HG03045 (cell line): ENCODE data around the gene BDH1.
"Not testable (repeated sequence)": the region's sequence is repeated elsewhere in the genome, so short reads cannot be mapped to it uniquely, and the experiment has no call there.

ENCODE experiments used
- ATAC-seq: cut with Tn5 transposase; IDR thresholded peaks from one replicate; pipeline ENCODE4 v1.9.1; 2021; ENCODE audit warnings: mild to moderate bottlenecking, moderate library complexity; ENCODE audit not compliant: unreplicated experiment

The BDH1 gene

DNA sequence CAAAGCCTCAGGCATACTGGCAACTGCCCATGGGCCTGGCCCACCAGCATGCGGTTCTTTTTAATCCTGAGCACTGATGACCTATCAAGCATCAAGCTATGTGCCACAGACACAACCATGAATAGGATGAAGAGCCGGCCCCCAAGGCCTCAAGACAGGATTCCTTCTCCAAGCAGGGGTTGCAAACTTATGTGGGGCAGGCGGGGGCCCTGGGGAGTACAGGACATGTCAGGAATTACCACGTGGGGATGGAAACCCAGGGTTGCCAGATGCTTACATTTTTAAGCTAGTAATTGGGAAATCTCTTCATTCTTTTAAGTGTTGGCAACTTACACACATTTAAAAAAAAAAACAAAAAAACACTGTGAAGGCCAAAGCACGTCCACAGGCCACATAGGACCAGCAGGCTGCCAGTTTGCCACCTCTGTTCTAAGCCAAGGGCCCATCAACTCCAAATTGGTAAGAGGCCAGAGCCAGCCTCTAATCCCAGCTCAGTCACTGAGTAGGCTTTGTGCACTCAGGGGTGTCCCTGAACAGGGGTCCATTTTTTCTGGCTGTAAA is 32.8 kb downstream of the BDH1 start:
- no peak for ATAC-seq

DNA sequence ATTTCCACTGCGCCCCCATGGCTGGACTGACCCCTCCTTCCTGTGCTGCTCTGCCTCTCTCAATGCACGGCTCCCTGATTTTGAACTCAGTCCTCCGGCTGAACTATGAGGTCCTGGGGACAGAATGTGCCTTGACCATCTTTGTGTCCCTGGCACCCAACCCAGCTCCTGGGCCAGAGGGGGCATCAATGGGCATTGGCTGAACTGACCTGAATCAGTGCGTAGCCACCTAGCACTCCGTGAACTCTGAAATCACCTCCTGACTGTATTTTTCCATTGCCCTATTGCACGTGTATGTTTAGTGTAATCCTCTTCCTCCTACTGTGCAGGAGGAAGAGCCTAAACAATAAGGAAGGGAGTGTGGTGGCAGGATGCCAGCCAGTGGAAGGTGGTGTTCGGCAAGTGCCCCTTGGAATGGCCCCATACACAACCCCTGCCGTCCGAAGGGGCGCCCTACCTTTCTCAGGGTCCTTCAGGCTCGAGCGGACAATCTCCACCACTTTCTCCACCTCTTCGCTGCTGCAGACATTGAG is 33.5 kb downstream of the BDH1 start:
- ATAC-seq = no peak

DNA sequence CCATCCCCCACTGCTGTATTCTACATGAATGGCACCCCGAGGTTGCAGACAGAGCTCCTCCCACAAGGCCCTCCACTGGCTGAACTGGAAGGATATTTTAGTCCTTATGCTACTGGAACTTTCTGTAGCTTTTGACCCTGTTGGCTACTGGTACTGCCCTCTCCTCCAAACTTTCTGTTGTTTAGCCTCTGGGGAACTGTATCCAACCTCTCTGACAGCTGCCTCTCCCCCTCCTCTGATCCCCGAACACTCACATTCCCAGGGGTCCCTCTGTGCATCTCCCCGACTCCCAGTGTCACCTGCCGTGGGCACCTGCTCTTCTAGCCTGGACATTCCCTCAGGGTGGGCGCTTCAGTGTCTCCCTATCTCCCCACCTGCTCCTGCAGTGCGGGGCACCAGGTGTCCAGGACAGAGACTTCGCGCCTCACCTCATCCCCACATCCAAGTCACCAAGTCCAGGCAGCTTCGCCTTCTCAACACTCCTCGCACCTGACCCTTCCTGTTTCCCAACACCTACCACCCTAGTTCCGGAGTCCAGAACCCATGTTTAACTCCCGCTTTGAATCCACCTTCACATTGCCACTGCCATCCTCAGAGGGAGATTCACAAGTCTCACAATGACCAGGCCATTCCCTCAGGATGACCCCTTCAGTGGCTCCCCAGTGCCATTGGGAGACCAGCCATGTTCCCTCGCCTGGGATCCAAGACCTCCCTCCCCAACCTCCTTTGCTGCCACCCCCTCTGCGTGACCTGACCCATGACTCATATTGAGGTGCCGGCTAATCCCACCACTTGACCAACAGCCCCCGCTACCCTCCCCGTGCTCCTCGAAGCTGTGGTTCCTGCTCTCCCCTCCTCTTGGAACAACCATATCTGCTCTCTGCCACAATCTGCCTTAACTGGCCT is 34.2 kb downstream of the BDH1 start:
- ATAC-seq = no peak

DNA sequence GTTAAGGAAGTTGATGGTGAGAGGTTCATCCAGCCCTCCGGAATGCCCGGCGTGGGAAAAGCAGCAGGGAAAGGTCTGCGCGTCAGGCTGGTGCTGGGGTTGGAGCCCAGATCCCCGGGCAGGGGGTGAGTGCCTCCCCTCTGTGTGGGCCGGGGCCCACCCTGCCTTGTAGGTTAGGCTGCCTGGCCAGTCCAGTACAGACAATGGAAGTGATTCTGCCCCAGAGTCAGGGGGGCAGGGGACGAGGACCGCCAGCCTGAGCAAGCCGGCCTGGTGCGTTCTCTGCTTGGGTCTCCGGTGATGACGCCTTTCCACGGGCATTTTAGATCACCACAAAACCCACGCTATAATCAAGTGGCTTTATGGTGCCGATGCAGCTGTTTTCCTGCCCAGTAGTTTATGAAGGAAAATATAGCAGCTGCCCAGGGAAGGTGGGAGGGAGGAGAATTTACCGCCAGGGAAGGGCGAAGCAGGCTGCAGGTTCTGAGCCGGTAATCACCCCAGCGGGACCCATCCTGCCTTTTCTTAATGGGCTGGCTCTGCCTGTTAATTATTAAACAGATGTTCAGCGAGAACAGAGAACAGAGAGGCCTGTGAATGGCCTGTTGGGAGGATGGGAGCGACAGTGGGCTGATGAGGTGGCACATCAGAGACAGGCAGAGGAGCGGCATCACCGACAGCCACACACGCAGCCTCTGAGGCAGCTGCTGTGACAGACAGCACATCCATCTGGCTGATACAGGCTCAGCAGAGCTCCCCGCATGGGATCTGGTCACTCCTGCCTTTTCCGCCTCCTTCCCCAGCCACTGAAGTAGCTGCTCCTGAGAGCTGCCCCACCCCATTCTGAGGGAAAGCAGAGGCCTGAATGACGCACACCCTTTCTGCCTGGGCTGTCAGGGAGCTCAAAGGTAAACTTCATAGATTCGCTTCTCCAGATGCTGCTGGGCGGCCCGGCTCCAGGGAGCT is 35.2 kb downstream of the BDH1 start:
- no peak for ATAC-seq

DNA sequence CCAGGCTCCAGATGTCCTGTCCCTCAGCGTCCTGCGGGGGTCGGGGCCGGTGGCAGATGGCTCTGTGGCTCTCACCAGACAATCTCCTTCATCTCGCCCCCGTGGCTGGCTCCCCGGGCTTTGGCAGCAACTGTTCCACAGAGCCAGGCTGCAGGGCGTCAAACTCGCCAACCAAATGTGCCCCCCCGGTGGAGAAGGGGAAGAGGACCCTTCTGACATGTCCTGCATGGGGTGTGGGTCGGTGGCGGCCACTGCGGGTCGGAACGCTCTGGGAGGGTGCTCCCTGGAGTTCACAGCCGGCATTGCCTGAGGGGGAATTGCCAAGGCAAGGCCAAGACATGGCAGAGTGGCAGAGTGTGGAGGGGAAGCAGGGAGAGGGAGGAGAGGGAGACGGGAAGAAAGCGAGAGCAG is 36.0 kb downstream of the BDH1 start:
- ATAC-seq = no peak

DNA sequence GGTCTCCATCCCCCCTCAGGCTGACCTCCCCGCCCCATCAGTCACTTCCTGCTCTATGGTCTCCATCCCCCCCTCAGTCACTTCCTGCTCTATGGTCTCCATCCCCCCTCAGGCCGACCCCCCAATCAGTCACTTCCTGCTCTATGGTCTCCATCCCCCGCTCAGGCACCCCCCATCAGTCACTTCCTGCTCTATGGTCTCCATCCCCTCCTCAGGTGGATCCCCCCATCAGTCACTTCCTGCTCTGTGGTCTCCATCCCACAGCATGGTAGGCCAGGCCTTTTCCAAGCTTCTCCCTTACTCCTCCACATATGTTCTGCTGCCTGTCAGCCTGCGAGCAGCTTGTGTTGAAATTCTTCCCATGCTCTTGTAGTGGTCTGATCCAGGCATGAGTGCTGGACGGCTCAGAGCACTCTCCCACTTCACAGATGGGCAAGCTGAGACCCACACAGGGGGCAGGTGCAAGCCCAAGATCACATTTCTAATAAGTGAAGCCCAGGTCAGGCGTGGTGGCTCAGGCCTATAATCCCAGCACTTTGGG is 36.8 kb downstream of the BDH1 start:
- ATAC-seq = no peak

DNA sequence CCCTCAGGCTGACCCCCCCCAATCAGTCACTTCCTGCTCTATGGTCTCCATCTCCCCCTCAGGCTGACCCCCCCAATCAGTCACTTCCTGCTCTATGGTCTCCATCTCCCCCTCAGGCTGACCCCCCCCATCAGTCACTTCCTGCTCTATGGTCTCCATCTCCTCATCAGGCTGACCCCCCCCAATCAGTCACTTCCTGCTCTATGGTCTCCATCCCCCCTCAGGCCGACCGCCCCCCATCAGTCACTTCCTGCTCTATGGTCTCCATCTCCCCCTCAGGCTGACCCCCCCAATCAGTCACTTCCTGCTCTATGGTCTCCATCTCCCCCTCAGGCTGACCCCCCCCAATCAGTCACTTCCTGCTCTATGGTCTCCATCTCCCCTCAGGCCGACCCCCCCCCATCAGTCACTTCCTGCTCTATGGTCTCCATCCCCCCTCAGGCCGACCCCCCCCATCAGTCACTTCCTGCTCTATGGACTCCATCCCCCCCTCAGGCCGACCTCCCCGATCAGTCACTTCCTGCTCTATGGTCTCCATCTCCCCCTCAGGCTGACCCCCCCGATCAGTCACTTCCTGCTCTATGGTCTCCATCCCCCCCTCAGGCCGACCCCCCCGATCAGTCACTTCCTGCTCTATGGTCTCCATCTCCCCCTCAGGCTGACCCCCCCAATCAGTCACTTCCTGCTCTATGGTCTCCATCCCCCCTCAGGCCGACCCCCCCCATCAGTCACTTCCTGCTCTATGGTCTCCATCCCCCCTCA is 37.7 kb downstream of the BDH1 start:
- not testable (repeated sequence) for ATAC-seq

DNA sequence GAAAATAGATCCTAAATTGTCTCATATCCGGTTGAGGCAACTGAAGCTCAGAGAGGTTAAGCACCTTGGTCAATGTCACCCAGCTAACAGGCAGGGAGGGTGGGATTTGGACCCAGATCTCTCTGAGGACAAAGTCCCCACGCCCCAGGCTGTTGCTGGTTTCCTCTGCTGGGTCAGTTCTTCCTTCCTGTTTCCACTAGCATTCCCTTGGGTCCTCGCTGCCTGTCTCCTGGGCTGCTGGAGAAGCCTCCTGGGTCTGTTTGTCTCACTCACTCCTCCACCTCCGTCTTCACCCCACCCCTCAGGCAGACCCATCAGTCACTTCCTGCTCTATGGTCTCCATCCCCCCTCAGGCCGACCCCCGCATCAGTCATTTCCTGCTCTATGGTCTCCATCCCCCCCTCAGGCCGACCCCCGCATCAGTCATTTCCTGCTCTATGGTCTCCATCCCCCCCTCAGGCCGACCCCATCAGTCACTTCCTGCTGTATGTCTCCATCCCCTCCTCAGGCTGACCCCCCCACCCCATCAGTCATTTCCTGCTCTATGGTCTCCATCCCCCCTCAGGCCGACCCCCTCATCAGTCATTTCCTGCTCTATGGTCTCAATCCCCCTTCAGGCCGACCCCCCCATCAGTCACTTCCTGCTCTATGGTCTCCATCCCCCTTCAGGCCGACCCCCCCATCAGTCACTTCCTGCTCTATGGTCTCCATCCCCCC is 38.7 kb downstream of the BDH1 start:
- ATAC-seq = not testable (repeated sequence)

DNA sequence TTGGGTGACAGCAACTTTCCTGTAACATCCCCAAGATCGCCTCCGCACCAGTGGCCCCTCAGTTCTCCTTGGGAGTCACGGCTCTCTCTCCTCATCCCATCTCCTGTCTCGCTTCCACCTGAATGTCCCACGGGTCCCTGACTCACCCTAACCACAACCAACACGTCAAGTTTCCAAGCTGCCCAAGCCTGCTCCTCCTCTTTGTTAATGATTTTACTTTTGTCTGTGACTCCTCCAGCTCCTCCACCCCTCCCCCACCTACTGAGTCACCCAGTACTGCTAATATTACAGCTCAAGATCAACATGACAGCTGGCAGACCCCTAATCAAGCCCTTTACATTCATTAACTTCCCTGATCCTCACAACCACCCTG is 39.3 kb downstream of the BDH1 start:
- no peak for ATAC-seq

DNA sequence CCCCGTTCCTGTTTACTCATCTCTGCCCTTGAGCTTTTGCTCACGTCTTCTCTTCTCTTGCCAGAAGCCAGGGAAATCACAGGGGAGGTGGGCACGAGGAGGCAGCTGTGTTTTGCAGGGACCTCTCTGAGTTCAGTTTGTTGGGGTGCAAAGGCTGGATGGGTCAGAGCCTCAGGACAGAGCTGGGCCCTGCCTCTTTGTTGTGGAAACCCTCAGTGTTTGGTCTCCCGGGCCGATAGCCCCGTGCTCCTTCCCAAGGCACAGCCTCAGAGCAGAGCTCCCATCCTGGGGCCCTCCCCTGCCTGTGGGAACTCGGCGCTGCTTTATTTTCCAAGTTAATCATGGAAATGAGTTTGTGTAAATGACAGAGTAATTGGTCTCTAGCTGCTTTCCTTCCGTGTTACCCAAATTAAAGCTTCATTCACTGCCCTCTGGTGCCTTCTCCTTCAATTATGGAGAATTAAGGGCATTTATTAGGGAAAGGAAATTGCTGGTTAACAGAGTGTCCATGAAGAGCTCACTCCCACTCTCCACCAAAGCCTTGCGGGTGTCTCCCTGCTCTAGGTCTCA is 40.9 kb downstream of the BDH1 start:
- ATAC-seq = no peak

DNA sequence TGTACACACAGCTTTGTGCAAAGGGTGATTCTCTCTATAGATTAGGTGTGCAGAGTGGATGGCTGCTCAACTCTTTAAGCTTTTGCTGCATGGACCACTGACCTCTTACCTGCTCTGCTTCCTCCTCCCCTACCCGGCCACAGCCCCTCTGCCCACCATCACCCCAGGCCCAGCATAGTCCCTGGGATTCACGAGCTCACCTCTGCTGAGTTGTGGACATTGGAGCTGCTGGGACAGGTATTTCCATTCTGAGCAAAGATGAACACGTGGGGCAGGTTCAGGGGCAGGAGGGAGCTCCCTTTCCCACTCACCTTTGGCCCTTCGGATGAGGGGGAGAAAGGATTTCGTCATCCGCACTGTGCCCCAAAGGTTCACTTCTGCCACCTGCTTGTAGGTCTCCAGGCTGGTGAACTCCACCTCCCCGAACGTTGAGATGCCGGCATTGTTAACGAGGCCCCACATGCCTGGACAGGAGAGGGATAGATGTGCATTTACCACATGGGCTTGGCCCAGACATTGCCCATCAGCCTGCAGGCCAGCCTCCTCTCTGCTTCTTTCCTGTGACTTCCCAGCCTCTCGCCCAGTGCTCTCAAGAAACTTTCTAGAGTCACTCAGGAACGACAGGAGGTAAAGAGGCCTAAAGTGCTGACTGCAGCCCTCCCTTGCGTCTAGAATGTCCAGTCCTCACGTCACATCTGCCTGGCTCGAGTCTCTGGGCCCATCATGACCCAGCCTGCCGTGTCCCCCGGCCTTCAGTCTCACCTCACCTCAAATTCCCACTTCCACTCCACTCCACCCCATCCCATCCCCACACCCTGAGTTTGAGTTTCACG is 41.6 kb downstream of the BDH1 start:
- no peak for ATAC-seq

DNA sequence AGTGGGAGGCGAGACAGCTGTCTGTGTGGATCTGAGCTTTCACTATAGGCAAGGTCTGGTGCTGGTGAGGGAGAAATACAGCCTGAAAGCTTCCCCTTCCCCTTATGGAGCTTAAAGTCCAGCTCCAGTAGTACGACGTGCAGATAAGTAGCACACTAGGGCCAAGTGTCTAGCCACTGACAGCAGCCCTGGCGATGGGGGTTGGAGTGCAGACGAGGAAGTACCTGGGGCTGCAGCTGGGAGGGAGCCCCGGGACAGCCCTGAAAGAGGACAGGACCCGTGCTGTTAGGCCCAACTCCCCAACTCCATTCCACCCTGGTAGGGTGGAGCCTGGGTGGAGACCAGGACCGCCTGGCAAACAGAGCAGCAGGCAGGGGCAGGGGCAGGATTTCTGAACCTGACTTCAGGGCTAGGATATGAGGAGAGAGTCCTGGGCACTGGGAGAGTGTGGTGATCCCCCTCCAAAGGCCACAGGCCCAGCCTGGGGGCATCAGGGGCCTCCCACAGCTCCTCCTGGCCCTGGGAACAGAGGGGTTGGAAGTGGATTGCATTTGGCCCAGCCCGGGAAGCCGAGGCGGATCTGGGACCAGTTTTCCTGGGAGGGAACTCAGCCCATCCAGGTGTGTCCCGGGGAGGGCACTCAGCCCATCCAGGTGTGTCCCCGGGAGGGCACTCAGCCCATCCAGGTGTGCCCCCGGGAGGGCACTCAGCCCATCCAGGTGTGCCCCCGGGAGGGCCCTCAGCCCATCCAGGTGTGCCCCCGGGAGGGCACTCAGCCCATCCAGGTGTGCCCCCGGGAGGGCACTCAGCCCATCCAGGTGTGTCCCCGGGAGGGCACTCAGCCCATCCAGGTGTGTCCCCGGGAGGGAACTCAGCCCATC is 42.8 kb downstream of the BDH1 start:
- ATAC-seq = no peak

DNA sequence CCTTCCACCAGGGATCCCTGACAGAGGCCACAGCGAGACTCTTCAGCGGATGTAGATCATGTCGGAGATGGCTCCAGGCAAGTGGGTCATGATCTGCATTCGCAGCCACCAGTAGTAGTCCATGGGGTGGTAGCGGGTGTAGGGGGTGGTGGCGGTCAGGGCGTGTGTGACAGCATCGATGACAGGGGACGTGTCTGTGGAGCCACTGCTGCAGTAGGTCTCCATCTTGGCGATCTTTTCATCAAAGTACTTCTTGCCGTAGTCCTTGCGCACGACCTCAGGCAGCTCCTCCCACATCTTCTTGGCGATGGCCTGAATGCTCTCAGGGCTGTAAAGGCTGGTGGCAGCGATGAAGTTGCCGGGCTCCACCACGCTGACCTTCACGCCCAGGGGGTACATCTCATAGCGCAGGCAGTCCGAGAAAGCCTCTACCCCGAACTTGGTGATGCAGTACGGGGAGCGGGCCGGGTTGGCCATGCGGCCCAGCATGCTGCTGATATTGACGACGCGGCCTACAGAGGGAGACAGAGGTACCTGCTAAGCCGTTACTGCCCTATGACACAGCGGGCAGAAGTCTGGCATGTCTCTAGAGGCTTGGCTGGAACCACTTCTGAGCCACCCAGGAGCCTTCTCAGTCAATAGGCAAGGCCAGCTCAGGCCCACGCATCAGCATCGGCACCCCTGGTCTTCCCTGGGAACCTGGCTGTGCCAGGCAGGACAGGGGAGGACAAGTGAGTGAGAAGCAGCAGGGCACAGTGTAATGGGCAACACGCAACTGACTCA is 43.7 kb downstream of the BDH1 start:
- ATAC-seq = no peak

DNA sequence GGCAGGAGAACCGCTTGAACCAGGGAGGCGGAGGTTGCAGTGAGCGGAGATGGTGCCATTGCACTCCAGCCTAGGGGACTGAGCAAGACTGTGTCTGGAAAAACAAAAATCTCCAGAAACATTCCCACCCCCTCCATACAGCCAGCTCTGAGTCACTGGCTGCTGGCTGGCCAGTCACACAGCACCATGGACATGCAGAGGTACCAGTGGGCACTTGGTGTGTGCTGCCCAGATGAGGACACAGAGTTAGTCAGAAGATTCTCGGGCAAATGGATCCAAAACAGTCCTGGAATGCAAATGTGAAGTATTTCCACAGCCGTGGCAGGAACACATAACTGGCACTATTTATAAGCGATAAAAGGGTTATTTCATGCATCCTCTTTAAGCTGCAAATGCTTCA is 44.6 kb downstream of the BDH1 start:
- ATAC-seq = no peak

DNA sequence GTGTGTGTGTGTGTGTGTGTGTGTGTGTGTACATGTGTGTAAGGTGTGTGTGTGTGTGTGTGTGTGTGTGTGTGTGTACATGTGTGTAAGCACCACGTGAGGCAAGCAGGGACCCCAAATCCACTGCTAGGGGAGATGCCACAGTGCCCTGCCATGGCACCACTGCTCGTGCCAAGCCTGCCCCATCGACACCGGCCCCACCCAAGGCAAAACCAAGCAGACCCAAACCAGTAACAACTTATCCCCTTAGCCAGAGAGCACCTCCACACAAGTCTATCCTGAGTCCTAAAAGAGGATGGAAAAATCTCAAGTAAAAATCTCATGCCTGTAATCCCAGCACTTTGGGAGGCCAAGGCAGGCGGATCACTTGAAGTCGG is 45.1 kb downstream of the BDH1 start:
- ATAC-seq = no peak

DNA sequence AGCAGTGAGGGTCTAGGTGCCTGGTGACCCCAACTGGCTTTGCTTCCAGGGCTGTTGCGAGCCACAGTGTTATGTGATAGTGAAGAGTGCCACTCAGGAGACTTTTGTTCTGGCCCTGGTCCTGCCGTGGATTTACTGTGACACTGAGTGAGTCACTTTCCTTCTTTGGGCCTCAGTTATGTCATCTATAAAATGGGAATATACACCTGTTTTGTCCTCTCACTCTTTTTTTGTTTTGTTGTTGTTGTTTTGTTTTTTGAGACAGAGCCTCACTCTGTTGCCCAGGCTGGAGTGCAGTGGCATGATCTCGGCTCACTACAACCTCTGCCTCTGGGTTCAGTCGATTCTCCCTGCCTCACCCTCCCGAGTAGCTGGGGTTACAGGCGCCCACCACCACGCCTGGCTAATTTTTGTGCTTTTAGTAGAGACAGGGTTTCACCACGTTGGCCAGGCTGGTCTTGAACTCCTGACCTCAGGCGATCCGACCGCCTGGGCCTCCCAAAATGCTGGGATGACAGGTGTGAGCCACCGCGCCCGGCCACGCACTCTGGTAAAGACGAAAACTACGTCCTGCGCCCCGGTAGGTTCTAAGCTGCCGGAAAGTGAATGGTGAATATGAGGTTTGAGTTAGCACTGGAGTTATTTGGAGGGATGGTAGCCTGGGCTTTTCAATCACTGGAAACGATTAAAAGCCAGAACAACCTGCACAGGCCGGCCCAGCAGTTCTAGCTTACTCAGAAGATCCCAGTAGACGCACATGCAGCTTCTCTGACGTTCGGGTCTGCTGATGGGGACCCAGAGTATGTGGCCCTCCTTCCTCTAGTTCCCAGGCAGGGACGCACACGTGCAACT is 46.6 kb downstream of the BDH1 start:
- ATAC-seq = no peak
